Stimulated activated naive CD8-positive, alpha-beta T cell treated with anti-CD3 and anti-CD28 coated beads, Interleukin-15, amount 100 ng/mL, for 72 hours (primary cell): ENCODE results near the gene CYTH4.

Experiments
- ATAC-seq: fragments of 150-1000 bp; cut with Tn5 transposase; 2 replicates; pipeline ENCODE4 v1.10.0; 2021; ENCODE audit warnings: mild to moderate bottlenecking, moderate library complexity
- DNase-seq, 2 donors: peaks; one replicate each; pipeline ENCODE4 v3.0.0; 2021 to 2022
- H3K27ac Mint-ChIP-seq, 2 donors: one replicate each; pipeline ENCODE4 v1.8.0; 2022; ENCODE audit warnings: mild to moderate bottlenecking in 2 of 2, mixed read lengths in 2 of 2, moderate library complexity in 2 of 2
- H3K27me3 Mint-ChIP-seq: one replicate; pipeline ENCODE4 v1.8.0; 2022; ENCODE audit warnings: mixed read lengths
- H3K4me1 Mint-ChIP-seq: one replicate; pipeline ENCODE4 v1.8.0; 2022; ENCODE audit warnings: mild to moderate bottlenecking, mixed read lengths
- H3K4me3 Mint-ChIP-seq, 2 donors: one replicate each; pipeline ENCODE4 v1.8.0; 2022; ENCODE audit warnings: mild to moderate bottlenecking in 2 of 2, mixed read lengths in 2 of 2, moderate library complexity in 1 of 2
- H3K9me3 Mint-ChIP-seq, 2 donors: one replicate each; pipeline ENCODE4 v1.8.0; 2022; ENCODE audit warnings: mixed read lengths in 2 of 2

The CYTH4 gene

DNA sequence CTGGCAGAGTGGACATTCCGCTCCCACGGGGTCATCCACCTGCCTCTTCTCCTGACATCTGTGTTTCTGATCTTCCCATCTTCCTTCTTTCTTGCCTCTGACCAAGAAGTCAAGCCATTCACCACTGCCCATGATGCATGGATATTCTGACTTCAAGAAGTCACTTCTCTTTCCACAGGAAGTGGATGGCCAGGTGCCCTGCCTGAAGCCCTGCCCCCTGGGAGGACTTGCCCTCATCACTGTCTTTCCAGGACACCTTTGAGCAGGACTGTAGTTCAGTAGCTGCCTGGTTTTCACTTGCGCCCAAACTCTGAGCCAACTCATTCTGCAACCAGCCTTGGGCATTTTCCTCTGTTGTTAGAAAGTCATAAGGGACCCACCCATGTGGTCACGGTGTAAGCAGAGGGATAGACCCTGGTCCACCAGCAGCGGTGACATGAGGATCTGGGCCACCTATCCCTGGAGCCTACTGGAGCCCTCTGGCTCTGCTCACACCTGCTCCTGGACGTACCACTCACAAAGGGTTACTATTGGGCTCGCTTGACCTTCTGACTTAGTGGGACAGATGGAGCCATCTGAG lies 6.9 kb downstream of the CYTH4 start:
- Mint-ChIP-seq H3K27ac (peak overlapping the region in 1 of 2 donors; percentile 3), H3K4me1 (peaks cover 97% of the 10 kb centered on the region)
- DNase-seq = peak in 1 of 2 donors; percentile 55

DNA sequence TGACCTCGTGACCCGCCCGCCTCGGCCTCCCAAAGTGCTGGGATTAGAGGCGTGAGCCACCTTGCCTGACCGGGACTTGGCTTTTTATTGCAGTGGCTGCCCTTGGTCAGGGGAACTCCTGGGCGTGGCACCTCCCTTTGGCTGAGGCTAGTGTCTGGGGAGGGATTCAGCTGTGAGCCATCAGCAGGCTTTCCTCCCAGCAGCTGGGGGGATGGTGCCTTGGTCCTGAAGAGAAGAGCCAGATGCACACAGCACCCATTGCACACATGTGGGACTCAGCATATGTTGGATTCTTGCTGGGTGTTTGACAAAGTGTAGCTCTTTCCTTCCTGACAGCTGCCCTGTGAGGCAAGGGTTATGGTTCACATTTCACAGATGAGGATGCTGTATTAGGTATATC lies 8.4 kb downstream of the CYTH4 start:
- no peak overlapping the region for H3K4me3 Mint-ChIP-seq
- no peak overlapping the region for H3K27ac Mint-ChIP-seq
- ATAC-seq = no peak
- H3K9me3 Mint-ChIP-seq = peaks cover 0 to 7% of the 10 kb centered on the region in 2 donors
- DNase-seq = no peak
- H3K27me3 Mint-ChIP-seq = no peaks in the 10 kb centered on the region
- H3K4me1 Mint-ChIP-seq = peaks cover 97% of the 10 kb centered on the region

More for the DNA sequence above, 6.9 kb downstream of the CYTH4 start:
- peak overlapping the region in 1 of 2 donors; percentile 13 for H3K4me3 Mint-ChIP-seq
- no peaks in the 10 kb centered on the region for H3K27me3 Mint-ChIP-seq
- peak; percentile 64 for ATAC-seq
- H3K9me3 Mint-ChIP-seq = peaks cover 0 to 7% of the 10 kb centered on the region in 2 donors

DNA sequence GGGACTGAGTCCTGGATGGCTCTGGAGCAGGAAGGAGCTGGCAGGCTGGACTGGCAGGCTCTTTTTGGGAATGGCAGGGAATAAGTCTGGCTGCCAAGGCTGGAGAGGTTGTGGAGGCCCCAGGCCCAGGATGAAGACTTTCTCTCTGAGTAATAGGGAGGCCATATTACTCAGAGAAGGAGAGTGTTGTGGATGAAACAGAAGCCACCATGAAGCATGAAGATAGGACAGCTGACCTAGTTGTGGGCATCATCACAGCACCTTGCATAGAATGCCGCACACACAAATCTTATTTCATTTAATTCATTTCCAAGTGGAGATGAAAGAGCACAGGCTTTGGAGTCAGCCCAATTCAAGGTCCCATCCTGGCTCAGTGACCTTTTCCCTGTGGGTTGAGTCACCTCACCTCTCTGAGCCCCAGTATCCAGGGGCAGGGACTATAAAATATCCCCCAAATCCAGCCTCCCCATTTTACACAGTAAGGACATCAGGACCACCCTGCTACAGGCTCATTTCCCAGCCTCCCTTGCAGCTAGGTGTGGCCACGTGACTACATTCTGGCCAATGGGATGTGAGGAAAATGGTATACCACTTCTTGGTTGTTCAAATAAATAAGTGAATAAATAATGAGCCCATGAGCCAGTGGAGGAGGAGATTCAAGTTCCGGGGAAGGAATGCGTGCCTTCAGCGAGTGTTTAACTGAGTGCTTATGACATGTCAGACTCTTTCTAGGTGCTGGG lies 9.4 kb downstream of the CYTH4 start:
- Mint-ChIP-seq H3K9me3 (peaks cover 0 to 7% of the 10 kb centered on the region in 2 donors), H3K27me3 (no peaks in the 10 kb centered on the region), H3K4me3 (no peak overlapping the region), H3K27ac (no peak overlapping the region), H3K4me1 (peaks cover 96% of the 10 kb centered on the region)
- ATAC-seq (no peak), DNase-seq (no peak)

DNA sequence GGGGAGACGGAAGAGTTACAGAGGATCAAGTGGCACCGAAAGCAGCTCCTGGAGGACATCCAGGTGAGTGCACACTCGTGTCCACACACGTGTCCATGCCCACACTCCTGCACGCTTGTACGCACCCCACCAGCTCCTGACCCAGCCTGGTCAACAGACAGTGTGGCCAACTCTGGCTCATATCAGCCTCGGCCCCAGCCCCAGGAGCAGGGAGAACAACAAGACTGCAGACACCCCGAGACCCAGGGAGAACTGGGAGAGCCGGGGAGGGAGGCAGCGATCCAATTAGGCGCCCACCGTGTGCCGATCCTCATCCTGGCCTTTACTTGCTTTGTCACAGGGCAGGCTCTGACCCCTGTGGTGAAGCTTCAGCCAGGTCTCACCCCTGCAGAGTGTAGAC lies 10.3 kb downstream of the CYTH4 start:
- no peak for DNase-seq
- no peak overlapping the region for H3K4me3 Mint-ChIP-seq
- H3K27ac Mint-ChIP-seq = no peak overlapping the region
- no peaks in the 10 kb centered on the region for H3K27me3 Mint-ChIP-seq
- H3K4me1 Mint-ChIP-seq = peaks cover 94% of the 10 kb centered on the region
- no peak for ATAC-seq
- peaks cover 0 to 7% of the 10 kb centered on the region in 2 donors for H3K9me3 Mint-ChIP-seq

DNA sequence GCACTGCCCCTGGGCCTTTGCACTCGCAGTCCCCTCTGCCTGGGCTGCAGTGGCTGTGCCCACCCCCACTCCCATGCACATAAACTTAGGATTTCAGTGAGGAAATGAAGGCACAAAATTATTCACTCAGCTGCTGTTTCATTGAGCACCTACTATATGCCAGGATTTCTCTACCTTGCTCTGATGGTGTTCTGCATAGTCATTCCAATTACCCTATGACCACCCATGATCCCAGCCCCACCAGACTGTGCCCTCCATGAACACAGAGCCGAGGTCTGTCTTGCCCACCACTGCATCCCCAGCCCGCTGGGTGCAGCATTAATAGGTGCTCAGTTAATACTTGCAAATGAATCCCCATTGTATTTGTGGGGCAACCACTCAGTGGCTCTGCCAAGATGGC lies 10.9 kb downstream of the CYTH4 start:
- Mint-ChIP-seq H3K9me3 (peaks cover 0 to 7% of the 10 kb centered on the region in 2 donors), H3K4me3 (no peak overlapping the region), H3K27me3 (no peaks in the 10 kb centered on the region), H3K27ac (no peak overlapping the region), H3K4me1 (peaks cover 94% of the 10 kb centered on the region)
- ATAC-seq = no peak
- DNase-seq = no peak

DNA sequence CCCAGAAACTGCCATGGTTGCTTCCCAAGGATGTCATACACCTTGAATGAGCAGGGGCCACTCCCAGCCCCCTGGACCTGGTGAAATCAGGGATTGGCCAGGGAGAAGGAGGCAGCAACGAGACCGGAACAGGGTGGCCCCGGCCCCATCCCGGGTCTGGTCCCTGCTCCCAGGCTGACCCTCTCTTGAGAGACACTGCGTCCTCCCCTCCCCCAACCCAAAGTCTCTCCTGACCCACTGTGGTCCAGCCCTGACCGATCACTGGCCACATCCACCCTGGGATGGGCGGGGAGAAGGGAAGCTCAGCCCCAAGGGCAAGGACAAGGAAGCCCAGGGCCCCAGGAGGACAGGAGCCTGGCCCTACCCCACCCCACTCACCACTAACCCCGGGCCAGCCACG lies 12.4 kb downstream of the CYTH4 start:
- Mint-ChIP-seq H3K27ac (no peak overlapping the region), H3K9me3 (peaks cover 0 to 7% of the 10 kb centered on the region in 2 donors), H3K4me3 (peak overlapping the region in 1 of 2 donors; percentile 27), H3K27me3 (no peaks in the 10 kb centered on the region), H3K4me1 (peaks cover 91% of the 10 kb centered on the region)
- ATAC-seq (no peak), DNase-seq (no peak)

DNA sequence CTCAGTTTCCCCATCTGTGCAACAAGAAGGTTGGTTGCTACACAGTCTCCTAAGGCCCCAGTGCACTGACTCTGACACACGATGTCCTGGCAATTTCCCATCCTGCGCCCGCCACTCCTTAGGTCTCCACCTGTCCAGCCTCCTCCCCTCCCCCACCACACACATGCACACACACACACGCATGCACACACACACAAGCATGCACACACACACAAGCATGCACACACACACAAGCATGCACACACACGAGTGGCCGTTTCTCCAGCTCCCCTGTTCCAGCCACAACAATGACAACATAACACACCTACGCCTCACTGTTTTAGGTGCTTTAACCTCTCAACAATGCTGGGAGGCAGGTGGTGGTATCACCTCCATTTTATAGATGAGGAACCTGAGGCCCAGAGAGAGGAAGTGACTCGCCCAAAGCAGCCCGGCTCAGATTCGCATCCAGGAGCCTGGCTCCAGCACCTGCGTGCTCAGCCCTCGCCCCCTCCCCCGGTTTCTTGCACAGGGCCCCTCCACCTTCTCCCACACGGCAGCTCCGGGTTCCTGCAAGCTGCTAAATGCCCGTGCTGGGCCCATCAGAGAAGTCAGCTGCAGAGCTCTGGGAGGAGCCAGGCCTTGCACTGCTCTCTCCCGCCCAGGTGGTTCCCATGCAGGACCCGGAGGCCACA lies 13.0 kb downstream of the CYTH4 start:
- Mint-ChIP-seq H3K4me1 (peaks cover 91% of the 10 kb centered on the region), H3K27me3 (no peaks in the 10 kb centered on the region), H3K9me3 (peaks cover 0 to 7% of the 10 kb centered on the region in 2 donors), H3K27ac (no peak overlapping the region), H3K4me3 (peak overlapping the region in 1 of 2 donors; percentile 27)
- DNase-seq = no peak
- ATAC-seq = peak; percentile 33

DNA sequence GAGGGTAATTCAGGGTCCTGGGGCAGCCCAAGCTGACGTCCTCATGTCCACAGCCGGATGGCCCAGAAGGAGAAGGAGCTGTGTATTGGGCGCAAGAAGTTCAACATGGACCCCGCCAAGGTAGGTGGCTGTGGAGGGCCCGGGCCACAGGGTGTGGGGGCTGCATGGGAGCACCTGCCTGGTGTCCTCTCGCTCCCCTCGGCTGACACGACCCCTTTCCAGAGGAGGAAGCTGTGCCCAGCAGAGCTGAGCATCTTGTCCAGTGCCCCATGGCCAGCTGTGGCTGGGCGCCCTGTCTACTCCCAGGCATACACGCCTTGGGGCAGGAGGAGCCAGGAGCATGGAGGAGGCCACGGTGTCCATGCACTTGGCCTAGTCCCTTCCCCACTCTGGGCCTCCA lies 13.6 kb downstream of the CYTH4 start:
- no peak for ATAC-seq
- no peak overlapping the region for H3K4me3 Mint-ChIP-seq
- peaks cover 0 to 7% of the 10 kb centered on the region in 2 donors for H3K9me3 Mint-ChIP-seq
- H3K4me1 Mint-ChIP-seq = peaks cover 91% of the 10 kb centered on the region
- no peaks in the 10 kb centered on the region for H3K27me3 Mint-ChIP-seq
- DNase-seq = no peak
- H3K27ac Mint-ChIP-seq = no peak overlapping the region

DNA sequence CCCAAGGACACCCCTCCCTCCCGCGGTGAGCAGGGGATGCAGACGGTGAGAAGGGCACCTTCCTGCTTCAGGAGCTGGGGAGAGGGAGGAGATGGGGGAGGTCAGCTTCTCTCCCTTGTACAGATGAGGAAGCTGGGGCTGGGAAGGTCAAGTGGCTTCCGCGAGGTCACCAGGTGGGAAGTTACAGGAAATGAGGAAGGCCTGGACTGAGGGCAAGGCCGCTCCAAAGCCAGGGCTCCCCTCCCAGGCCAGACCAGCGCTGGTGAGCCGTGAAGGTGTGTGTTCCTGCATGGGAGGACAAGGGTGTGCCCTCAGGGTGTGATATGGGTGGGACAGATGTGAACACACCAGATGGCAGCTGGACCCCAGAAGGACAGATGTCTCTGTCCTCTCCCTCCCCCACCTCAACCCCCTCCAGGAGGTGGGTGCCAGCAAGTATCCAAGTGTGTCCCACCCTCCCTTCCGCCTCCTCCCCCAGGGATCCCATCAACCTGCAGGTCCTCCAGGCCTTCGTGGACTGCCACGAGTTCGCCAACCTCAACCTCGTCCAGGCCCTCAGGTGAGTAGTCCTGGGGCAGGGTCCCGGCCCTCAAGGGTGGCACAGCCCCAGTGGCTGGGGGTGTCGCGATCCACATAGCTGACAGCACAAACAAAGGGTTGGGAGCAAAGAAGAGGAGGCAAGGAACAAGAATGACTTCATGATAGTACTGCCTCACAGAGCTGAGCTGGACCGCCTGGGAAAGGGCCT lies 16.6 kb downstream of the CYTH4 start:
- no peak overlapping the region for H3K4me3 Mint-ChIP-seq
- peaks cover 92% of the 10 kb centered on the region for H3K4me1 Mint-ChIP-seq
- no peaks in the 10 kb centered on the region for H3K9me3 Mint-ChIP-seq
- H3K27me3 Mint-ChIP-seq = no peaks in the 10 kb centered on the region
- DNase-seq = no peak
- no peak for ATAC-seq
- H3K27ac Mint-ChIP-seq = peak overlapping the region; percentile 1 to 23

DNA sequence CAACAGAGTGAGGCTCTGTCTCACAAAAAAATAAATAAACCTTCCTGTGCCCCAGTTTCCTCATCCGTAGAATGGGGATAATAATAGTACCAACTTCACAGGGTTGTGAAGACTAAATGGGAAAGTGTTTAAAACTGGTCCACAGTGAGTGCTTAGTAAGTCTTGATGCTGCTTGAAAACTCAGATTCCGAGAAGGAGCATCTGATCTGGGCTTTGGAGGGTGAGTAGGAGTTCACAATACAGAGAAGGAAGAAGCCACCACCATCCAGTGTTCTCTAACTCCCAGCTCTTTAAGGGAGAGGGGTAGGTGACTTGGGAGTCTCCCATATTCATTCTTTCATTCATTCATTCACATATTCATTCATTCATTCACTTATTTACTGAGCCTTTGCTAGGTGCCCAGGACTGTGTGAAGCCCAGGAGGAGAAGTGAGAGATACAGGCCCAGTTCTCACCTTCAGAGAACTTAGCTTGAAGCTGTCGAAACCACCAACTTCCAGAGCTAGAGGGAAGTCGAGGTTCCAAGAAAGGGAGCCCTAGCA lies 17.7 kb downstream of the CYTH4 start:
- no peak for ATAC-seq
- no peaks in the 10 kb centered on the region for H3K9me3 Mint-ChIP-seq
- H3K4me3 Mint-ChIP-seq = peak overlapping the region; percentile 82
- peaks cover 92% of the 10 kb centered on the region for H3K4me1 Mint-ChIP-seq
- peak overlapping the region; percentile 96 to 98 for H3K27ac Mint-ChIP-seq
- DNase-seq = no peak
- no peaks in the 10 kb centered on the region for H3K27me3 Mint-ChIP-seq

DNA sequence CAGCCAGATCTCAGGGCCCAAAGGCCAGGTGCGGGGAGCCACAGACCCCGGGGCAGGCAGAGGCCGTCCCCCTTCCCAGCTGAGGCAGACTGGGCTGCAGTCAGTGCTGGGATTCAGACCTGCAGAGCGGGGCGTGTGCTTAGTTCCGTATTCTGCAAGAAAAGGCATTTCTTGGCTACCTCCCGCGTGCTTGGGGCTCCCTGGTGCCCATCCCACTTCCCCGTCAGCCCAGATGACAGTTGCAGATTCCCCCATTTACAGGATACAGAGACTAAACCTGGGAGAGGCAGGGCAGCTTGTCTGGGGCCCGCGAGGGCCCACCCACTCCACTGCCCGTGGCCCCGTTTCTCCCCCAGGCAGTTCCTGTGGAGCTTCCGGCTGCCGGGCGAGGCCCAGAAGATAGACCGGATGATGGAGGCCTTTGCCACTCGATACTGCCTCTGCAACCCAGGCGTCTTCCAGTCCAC lies 18.3 kb downstream of the CYTH4 start:
- ATAC-seq = peak; percentile 47
- Mint-ChIP-seq H3K4me3 (peak overlapping the region; percentile 82), H3K4me1 (peaks cover 92% of the 10 kb centered on the region), H3K27me3 (no peaks in the 10 kb centered on the region), H3K27ac (peak overlapping the region; percentile 96 to 98), H3K9me3 (no peaks in the 10 kb centered on the region)
- DNase-seq = peak in 1 of 2 donors; percentile 55

DNA sequence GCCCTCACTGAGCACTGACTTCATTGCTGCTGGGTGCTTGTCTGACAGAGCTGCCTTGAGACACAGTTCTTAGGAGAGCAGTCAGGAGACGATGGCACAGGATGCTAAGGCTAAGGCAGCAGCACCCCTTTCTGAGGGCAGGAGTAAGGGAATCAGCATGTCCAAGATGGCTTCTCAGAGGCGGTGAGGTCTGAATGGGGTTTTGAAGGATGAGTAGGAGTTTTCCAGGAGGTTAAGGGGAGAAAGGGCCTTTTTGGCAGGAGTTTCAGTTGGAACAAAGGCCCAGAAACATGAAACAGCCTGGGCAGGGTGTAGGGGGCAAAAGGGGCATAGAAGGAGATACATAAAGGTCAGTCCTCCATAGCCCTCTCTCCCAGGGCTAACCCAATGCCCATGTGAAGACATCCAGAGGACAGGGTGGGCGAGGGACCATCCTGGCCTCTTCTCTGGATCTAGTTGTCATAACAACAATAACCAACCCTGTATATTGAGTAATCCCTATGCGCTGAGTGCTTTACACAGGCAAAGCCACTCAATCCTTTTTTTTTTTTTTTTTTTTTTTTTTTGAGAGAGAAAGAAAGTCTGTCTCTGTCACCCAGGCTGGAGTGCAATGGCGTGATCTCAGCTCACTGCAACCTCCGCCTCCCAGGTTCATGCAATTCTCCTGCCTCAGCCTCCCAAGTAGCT lies 19.0 kb downstream of the CYTH4 start:
- peak overlapping the region; percentile 82 for H3K4me3 Mint-ChIP-seq
- peaks cover 93% of the 10 kb centered on the region for H3K4me1 Mint-ChIP-seq
- no peaks in the 10 kb centered on the region for H3K27me3 Mint-ChIP-seq
- DNase-seq (no peak), ATAC-seq (no peak)
- H3K9me3 Mint-ChIP-seq = no peaks in the 10 kb centered on the region
- peak overlapping the region; percentile 96 to 98 for H3K27ac Mint-ChIP-seq

DNA sequence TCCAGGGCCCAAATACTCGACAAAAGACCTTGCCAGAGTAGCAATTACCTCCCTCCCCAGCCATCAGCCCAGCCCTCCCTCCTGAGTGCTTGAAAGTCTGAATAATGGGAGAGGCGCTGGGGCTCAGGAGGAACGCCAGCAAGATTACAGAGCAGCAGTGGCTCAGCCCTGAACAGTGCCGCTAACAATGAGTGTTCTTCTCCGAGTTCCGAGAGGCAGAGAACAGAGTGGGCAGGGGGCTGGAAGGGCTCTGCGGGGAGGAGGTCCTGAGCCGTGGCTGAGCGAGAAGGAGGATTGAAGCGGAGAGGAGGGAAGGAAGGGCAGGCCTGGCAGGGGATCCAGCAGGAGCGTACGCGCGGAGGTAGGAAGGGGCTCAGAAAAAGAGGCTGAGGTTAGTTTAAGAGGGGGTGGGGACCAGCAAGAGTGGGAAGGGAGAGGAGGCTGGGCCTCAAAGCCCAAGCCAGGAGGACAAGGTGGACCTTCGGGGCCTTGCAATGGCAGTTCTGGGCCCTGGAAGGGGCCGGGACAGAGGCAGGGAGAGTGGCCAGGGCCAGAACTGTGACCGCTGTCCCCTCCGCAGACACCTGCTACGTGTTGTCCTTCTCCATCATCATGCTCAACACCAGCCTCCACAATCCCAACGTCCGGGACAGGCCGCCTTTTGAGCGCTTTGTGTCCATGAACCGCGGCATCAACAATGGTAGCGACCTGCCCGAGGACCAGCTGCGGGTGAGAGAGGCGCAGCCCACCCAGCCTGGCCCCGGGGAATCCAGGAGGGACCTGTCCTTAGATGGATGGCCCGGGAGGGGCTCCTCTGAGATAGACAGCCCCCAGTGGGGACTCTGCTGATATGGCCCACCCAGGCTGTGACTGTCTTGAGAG lies 20.6 kb downstream of the CYTH4 start:
- peak overlapping the region in 1 of 2 donors; percentile 48 for H3K4me3 Mint-ChIP-seq
- no peaks in the 10 kb centered on the region for H3K9me3 Mint-ChIP-seq
- H3K4me1 Mint-ChIP-seq = peaks cover 95% of the 10 kb centered on the region
- H3K27me3 Mint-ChIP-seq = no peaks in the 10 kb centered on the region
- DNase-seq = no peak
- H3K27ac Mint-ChIP-seq = peak overlapping the region; percentile 62 to 93
- no peak for ATAC-seq

DNA sequence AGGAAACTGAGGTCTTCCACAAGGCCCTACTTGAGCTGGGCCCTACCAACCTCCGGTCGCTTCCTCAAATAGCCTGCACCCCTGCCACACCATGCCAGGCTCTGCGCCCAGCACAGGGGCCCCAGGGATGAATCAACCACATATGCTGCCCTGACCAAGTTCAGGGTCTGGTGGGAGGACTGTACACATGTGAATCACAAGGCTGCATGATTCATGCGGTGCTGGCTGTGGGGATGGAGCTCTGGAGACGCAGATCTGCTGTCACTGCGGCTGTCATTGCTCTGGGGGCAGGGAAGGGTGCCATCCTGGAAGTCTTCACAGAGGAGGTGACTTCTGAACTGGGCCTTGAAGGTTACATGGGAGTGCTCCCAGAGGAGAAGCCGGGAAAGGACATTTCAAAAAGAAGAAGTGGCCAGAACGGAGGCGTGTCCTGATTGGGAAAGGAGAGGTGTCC lies 21.5 kb downstream of the CYTH4 start:
- ATAC-seq = peak; percentile 66

More for the DNA sequence above, 21.5 kb downstream of the CYTH4 start:
- peaks cover 95% of the 10 kb centered on the region for H3K4me1 Mint-ChIP-seq
- peak; percentile 68 to 81 for DNase-seq
- H3K27me3 Mint-ChIP-seq = no peaks in the 10 kb centered on the region
- H3K9me3 Mint-ChIP-seq = no peaks in the 10 kb centered on the region
- H3K27ac Mint-ChIP-seq = peak overlapping the region; percentile 93 to 98
- H3K4me3 Mint-ChIP-seq = peak overlapping the region; percentile 81 to 92
